Measurements from ENCODE around the gene COLEC12. TPM values are rescaled to one million over a fixed set of nuclear protein-coding genes. Genes with fewer than 3 reads are reported as not detected.
A peak's percentile ranks its signal among the peaks of the same experiment; 100 is the strongest.

The COLEC12 gene
- total RNA-seq, 6 donors from 2014 or later, result 29.3 to 72.2 (median 47.0) TPM

- Histone ChIP-seq H3K9me3 (no peaks in the 10 kb centered on the region), H3K4me1 (peaks cover 3 to 29% (median 16%) of the 10 kb centered on the region in 4 donors), H3K36me3 (no peaks in the 10 kb centered on the region), H3K27me3 (no peaks in the 10 kb centered on the region), H3K27ac (peak overlapping the region in 3 of 4 donors; percentile 12 to 28 (median 13)), H3K4me3 (no peak overlapping the region)
- 58 to 60% methylated on average over 5 of the region's 5 CpGs for WGBS, 2 donors
- no peak for ATAC-seq (ENCODE audit: low FRiP score in 2 of 2)
- DNase-seq, result no peak
- TF ChIP-seq POLR2AphosphoS5 (IDR thresholded peaks at IDR 0.05) (peak in 1 of 2 donors; percentile 33), CTCF (IDR thresholded peaks at IDR 0.05) (no peak)
Observed at GRCh38 chr18:370751-371608, 129.5 kb downstream of the COLEC12 start.

DNA sequence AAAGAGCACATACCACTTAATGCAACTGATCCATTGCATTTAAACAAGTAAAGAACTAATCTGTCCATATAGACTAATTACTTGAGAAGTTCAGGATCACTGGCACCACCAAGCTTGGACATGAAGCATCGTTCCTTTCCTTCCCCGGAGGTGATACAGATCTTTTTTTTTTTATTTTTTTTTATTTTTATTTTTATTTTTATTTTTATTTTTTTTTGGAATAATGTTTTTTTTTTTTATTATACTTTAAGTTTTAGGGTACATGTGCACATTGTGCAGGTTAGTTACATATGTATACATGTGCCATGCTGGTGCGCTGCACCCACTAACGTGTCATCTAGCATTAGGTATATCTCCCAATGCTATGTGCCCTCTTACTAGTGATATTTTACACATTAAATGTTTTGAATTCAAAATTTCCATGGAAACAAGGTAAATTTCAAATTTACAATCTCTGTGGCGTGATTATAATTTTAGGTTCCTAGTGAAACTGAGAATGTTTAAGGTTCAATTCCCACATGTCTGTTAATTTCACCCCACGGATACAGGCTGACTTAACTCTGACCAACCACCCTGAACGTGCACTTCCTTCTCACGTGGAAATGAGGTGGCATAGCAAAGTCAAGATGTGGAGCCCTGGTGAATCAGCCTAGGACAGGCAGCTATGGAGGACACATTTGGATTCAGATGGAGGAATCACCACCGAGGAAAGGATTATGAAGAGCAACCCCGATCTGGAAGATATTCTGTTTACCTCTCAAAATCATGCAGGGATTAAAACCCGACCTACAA is 131.1 kb downstream of the COLEC12 start:
- Histone ChIP-seq H3K27me3 (no peaks in the 10 kb centered on the region), H3K4me1 (peaks cover 3 to 17% (median 11%) of the 10 kb centered on the region in 4 donors), H3K9me3 (no peaks in the 10 kb centered on the region), H3K36me3 (no peaks in the 10 kb centered on the region), H3K4me3 (no peak overlapping the region), H3K27ac (no peak overlapping the region)
- ATAC-seq (ENCODE audit: low FRiP score in 2 of 2) (no peak), DNase-seq (no peak)
- TF ChIP-seq EP300 (IDR thresholded peaks at IDR 0.05), result no peak
- no peak for TF ChIP-seq POLR2A (IDR thresholded peaks at IDR 0.05)
- no peak for TF ChIP-seq POLR2AphosphoS5 (IDR thresholded peaks at IDR 0.05)
- TF ChIP-seq CTCF (IDR thresholded peaks at IDR 0.05), result no peak
- 78 to 83% methylated on average over 11 of the region's 11 CpGs for WGBS, 2 donors

DNA sequence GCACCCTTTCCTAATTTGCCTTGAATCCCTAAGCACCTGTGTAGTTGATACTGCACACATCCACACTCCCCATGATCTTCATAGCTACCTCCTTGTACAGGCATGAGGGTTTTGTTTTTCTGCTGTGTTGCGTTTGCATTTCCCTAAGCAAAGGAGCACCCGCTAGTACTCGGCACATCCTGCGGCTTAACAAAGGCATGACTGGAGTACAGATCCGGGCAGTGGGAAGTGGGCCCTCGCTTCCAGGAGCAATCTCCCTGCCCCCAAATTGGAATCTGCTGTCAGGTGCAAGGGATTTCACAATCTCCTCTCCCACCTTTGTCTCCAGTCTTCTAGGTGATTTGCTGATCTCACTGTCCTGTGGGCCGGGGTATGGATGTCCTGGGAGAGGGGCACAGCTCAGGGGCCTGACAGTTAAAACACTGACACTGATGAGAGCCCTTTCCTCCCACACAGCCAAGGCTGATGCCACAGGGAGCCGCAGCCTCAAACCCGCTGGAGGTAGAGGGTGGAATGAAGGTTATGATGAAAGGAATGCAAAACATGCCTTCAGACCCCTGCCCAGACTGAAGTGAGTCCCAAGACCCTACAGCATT is 133.9 kb downstream of the COLEC12 start:
- DNase-seq, result no peak
- no peaks in the 10 kb centered on the region for H3K36me3 ChIP-seq
- ATAC-seq (ENCODE audit: low FRiP score in 2 of 2), result no peak
- no peak overlapping the region for H3K4me3 ChIP-seq
- TF ChIP-seq POLR2AphosphoS5 (IDR thresholded peaks at IDR 0.05), result no peak
- TF ChIP-seq CTCF (IDR thresholded peaks at IDR 0.05), result no peak
- no peak for TF ChIP-seq POLR2A (IDR thresholded peaks at IDR 0.05)
- TF ChIP-seq EP300 (IDR thresholded peaks at IDR 0.05), result no peak
- no peaks in the 10 kb centered on the region for H3K27me3 ChIP-seq
- peaks cover 5 to 27% (median 18%) of the 10 kb centered on the region in 4 donors for H3K4me1 ChIP-seq
- H3K27ac ChIP-seq, result no peak overlapping the region
- WGBS, 2 donors, result 83 to 87% methylated on average over 9 of the region's 9 CpGs
- no peaks in the 10 kb centered on the region for H3K9me3 ChIP-seq

DNA sequence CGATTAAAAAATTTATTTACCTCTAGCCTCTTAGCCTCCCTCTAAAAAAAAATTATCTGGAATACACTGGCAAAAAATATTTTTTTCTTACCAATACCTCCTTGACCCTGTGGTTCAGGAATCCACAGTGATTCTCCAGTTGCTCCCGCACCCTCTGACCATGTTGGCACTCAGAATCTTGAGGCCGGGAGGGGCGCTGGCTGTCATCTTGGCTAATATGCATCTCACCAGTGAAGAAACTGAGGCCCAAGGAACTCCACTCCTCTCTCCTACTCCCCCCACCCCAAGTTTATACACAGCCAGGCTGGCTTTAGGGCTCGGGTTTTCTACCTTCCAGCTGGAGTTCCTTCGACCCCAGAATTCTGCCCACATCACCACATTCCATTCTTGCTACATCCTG is 134.8 kb downstream of the COLEC12 start:
- no peak for TF ChIP-seq EP300 (IDR thresholded peaks at IDR 0.05)
- no peak for TF ChIP-seq POLR2A (IDR thresholded peaks at IDR 0.05)
- TF ChIP-seq POLR2AphosphoS5 (IDR thresholded peaks at IDR 0.05), result no peak
- TF ChIP-seq CTCF (IDR thresholded peaks at IDR 0.05), result no peak
- WGBS, 2 donors, result 85 to 86% methylated on average over 6 of the region's 6 CpGs
- H3K9me3 ChIP-seq, result no peaks in the 10 kb centered on the region
- no peaks in the 10 kb centered on the region for H3K36me3 ChIP-seq
- DNase-seq, result no peak
- no peak overlapping the region for H3K4me3 ChIP-seq
- no peak overlapping the region for H3K27ac ChIP-seq
- peaks cover 5 to 22% (median 14%) of the 10 kb centered on the region in 4 donors for H3K4me1 ChIP-seq
- no peaks in the 10 kb centered on the region for H3K27me3 ChIP-seq
- ATAC-seq (ENCODE audit: low FRiP score in 2 of 2), result no peak
